ENCODE results near the gene LAMC2.

- TF ChIP-seq CTCF (IDR thresholded peaks at IDR 0.05): no peak
- TF ChIP-seq POLR2A (IDR thresholded peaks at IDR 0.05): no peak
Observed at GRCh38 chr1:183137782-183138181, 48.3 kb upstream of the LAMC2 start.

Measured in testis (tissue), 2 donors.